OCI-LY7 (cell line): ENCODE measurements around the gene RXRA. TPM values are rescaled to one million over a fixed set of nuclear protein-coding genes. Genes with fewer than 3 reads are reported as not detected.

Source experiments
- BruUV-seq: library from RNA; stranded (reverse); fragments of 400-500 nt; replicated peaks from 2 replicates; lab custom pipeline; 2021; lab: Mats Ljungman, UMichigan
- CTCF ChIA-PET: fragments of 300-600 bp; sonication (Branson Sonifier 250); formaldehyde crosslinking; loops from one replicate; lab custom pipeline; 2022; ENCODE audit warnings: antibody characterized with exemption; ENCODE audit not compliant: unreplicated experiment; lab: Charles Lee
- POLR2A ChIA-PET: fragments of 300-600 bp; sonication (Branson Sonifier 250); formaldehyde crosslinking; loops from one replicate; lab custom pipeline; 2022; ENCODE audit warnings: antibody characterized with exemption; lab: Charles Lee
- DNase-seq: peaks from one replicate; pipeline ENCODE4 v3.0.0-alpha.2; 2015; ENCODE audit warnings: low spot score
- H2AFZ ChIP-seq: fragments of 200-600 bp; sonication (generic), shearing (Covaris generic); 2 replicates; pipeline ENCODE4 v1.6.1; 2014; ENCODE audit warnings: mild to moderate bottlenecking, antibody characterized with exemption, low read length, moderate library complexity
- H3K27ac ChIP-seq: fragments of 200-600 bp; sonication (generic); 2 replicates; pipeline ENCODE4 v1.5.1; 2014; ENCODE audit warnings: mixed run types, low read depth, mild to moderate bottlenecking, moderate library complexity, low read length, inconsistent platforms; ENCODE audit not compliant: poor library complexity, severe bottlenecking
- H3K36me3 ChIP-seq: fragments of 200-600 bp; sonication (generic); 2 replicates; pipeline ENCODE4 v1.6.1; 2014; ENCODE audit warnings: mild to moderate bottlenecking, antibody characterized with exemption, low read length, moderate library complexity, mixed read lengths; ENCODE audit not compliant: insufficient read depth
- H3K4me1 ChIP-seq: fragments of 200-600 bp; sonication (generic); 2 replicates; pipeline ENCODE4 v1.5.1; 2014; ENCODE audit warnings: mild to moderate bottlenecking, low read length; ENCODE audit not compliant: insufficient read depth, poor library complexity, severe bottlenecking
- H3K4me2 ChIP-seq: fragments of 200-600 bp; sonication (generic); 2 replicates; pipeline ENCODE4 v1.6.1; 2014; ENCODE audit warnings: mild to moderate bottlenecking, low read length
- H3K4me3 ChIP-seq: fragments of 200-600 bp; sonication (generic); 2 replicates; pipeline ENCODE4 v1.5.1; 2014; ENCODE audit warnings: mild to moderate bottlenecking, low read depth, low read length; ENCODE audit not compliant: poor library complexity, severe bottlenecking
- H3K79me2 ChIP-seq: fragments of 200-600 bp; sonication (generic); 2 replicates; pipeline ENCODE4 v1.6.1; 2016; ENCODE audit warnings: low read depth, mild to moderate bottlenecking, low read length, moderate library complexity, mixed read lengths; ENCODE audit not compliant: insufficient read depth
- H3K9me2 ChIP-seq: fragments of 200-600 bp; sonication (generic); 2 replicates; pipeline ENCODE4 v1.6.1; 2016; ENCODE audit warnings: mild to moderate bottlenecking, low read length, mixed read lengths; ENCODE audit not compliant: insufficient read depth
- H3K9me3 ChIP-seq: fragments of 200-600 bp; sonication (generic); 2 replicates; pipeline ENCODE4 v1.6.1; 2014; ENCODE audit warnings: mild to moderate bottlenecking, mixed run types, low read length, mixed read lengths
- H4K20me1 ChIP-seq: fragments of 200-600 bp; sonication (generic); 2 replicates; pipeline ENCODE4 v1.6.1; 2014; ENCODE audit warnings: mild to moderate bottlenecking, antibody characterized with exemption, low read length, moderate library complexity, mixed read lengths; ENCODE audit not compliant: insufficient read depth
- EZH2phosphoT487 ChIP-seq: fragments of 200-600 bp; sonication (generic); IDR thresholded peaks from 2 replicates; pipeline ENCODE4 v1.6.1; 2018; ENCODE audit warnings: low read depth, borderline replicate concordance, mild to moderate bottlenecking, mixed run types, antibody characterized with exemption, low read length, moderate library complexity, mixed read lengths
- intact Hi-C: fragments of 100-400 bp; cut with micrococcal nuclease; formaldehyde crosslinking; loops from one replicate; pipeline ENCODE4 v1.10.0; 2022; ENCODE audit not compliant: unreplicated experiment
- total RNA-seq, 2 experiments: library from RNA; depleted of rRNA in 1 of 2; stranded (reverse); fragments of >200 nt in 1 of 2; shearing (Covaris generic) in 1 of 2; gene quantifications; 2 replicates each; pipeline ENCODE4 v1.2.3, GENCODE V29; 2014 to 2022
- TF ChIP-seq, protein P1 (sequence below): fragments of 200-600 bp; sonication (generic); conservative IDR thresholded peaks from 2 replicates; pipeline ENCODE4 v1.5.1; 2014; ENCODE audit warnings: mild to moderate bottlenecking, antibody characterized with exemption, low read length, moderate library complexity, mixed read lengths

RXRA gene
- total RNA-seq, 2 experiments from 2014 or later, result 0.25 to 0.40 TPM

DNA sequence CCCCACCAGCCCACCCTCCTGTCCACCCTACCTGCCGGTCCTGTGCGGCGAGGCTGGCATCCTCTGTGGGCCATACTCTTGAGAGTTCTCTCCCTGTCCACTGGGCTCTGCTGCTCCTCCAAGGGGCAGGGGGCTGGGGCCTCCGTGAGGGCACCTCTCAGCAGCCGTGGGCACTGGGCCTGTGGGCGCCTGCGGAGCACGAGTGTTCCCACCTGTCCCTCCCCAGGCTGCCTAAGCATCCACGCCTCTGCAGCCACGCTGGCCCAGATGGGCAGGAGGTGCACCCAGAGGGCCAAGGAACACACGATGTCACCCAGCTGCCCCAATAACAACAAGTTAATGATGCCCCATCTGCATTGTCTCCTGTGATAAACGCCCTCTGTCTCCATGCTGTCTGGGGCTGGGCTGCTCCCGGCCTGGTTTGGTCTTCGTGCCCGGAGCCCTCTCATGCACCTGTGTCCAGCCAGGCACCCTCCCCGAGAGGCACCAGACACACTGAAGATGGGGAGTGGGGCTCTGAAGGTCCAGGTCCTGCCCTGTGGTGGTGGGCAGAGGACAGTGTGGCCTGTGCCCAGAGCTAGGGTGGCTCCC, 114.5 kb downstream of the RXRA start:
- CTCF ChIA-PET, result no interaction called here
- Histone ChIP-seq H2AFZ (no peak overlapping the region), H3K79me2 (no peaks in the 10 kb centered on the region), H3K9me2 (no peaks in the 10 kb centered on the region), H3K4me1 (peaks cover 3% of the 10 kb centered on the region), H3K36me3 (no peaks in the 10 kb centered on the region), H3K27ac (no peak overlapping the region), H3K9me3 (no peaks in the 10 kb centered on the region), H4K20me1 (no peaks in the 10 kb centered on the region), H3K4me3 (no peak overlapping the region), H3K4me2 (no peak overlapping the region)
- DNase-seq, result no peak
- POLR2A ChIA-PET, result no interaction called here
- intact Hi-C loops, result no loop called here
- no peak for TF ChIP-seq EZH2phosphoT487
- TF ChIP-seq, protein P1, sequence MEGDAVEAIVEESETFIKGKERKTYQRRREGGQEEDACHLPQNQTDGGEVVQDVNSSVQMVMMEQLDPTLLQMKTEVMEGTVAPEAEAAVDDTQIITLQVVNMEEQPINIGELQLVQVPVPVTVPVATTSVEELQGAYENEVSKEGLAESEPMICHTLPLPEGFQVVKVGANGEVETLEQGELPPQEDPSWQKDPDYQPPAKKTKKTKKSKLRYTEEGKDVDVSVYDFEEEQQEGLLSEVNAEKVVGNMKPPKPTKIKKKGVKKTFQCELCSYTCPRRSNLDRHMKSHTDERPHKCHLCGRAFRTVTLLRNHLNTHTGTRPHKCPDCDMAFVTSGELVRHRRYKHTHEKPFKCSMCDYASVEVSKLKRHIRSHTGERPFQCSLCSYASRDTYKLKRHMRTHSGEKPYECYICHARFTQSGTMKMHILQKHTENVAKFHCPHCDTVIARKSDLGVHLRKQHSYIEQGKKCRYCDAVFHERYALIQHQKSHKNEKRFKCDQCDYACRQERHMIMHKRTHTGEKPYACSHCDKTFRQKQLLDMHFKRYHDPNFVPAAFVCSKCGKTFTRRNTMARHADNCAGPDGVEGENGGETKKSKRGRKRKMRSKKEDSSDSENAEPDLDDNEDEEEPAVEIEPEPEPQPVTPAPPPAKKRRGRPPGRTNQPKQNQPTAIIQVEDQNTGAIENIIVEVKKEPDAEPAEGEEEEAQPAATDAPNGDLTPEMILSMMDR, result no peak
- no TSS peak for BruUV-seq

DNA sequence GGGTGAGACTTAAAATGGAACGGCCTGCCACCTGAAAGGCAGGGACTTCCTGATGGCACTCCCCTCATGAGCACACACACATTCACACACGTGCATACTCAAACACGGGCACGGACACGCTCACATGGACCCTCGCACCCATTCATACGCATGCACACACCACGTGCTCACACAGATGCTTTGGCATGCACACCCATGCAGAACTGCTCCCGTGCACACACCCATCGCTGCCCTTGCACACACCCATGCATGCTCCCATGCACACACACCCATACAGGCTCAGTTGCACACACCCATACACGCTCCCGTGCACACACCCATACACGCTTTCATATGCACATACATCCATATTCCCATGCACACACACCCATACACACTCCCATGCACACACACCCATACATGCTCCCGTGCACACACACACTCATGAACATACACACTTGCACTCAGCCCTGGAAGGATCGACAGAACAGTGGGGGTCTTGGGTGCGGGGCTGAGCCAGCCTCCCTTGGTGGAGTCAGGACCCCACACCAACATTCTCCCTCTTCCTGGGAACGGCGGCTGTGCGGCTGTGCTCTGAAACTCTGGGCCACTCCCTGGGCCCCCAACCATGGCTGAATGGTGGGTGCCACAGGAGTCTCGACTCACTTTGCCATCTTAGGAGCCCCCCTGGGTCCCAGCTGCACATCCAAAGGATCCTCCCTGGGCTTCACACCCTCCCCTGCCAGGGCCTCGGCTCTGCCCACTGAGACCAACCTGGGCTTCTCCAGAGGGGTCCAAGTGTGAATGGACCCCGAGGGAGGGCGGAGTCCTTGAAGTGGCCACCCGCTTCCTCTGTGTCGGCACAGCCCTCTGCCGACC, 115.2 kb downstream of the RXRA start:
- Histone ChIP-seq H3K79me2 (no peaks in the 10 kb centered on the region), H3K9me2 (no peaks in the 10 kb centered on the region), H3K4me1 (peaks cover 3% of the 10 kb centered on the region), H3K4me2 (no peak overlapping the region), H3K36me3 (no peaks in the 10 kb centered on the region), H4K20me1 (no peaks in the 10 kb centered on the region), H3K27ac (no peak overlapping the region), H3K9me3 (no peaks in the 10 kb centered on the region), H2AFZ (no peak overlapping the region), H3K4me3 (no peak overlapping the region)
- TF ChIP-seq, protein P1, result no peak
- TF ChIP-seq EZH2phosphoT487, result no peak
- intact Hi-C loops, result no loop called here
- CTCF ChIA-PET, result no interaction called here
- POLR2A ChIA-PET, result no interaction called here
- no peak for DNase-seq
- BruUV-seq, result no TSS peak

DNA sequence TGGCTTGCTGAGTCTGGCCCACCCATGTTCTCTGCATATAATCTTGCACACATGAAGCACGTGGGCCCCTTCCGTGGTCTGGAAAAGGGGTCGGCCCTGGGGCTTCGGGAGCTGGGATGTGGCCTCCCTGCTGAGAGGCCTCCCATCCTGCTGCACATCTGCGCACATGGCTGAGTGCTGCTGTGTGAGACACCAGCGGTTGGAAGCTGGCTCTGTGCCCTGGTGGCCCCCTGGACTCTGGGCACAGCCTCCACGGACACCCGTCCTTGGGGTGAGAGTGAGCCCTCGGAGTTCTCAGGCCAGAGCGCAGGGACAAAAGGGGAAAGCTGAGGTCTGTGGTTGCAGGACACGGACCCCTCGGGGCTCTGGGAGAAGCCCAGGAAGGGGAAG, 115.8 kb downstream of the RXRA start:
- POLR2A ChIA-PET, result no interaction called here
- BruUV-seq, result no TSS peak
- Histone ChIP-seq H4K20me1 (no peaks in the 10 kb centered on the region), H3K79me2 (no peaks in the 10 kb centered on the region), H3K27ac (no peak overlapping the region), H3K4me3 (no peak overlapping the region), H3K9me2 (no peaks in the 10 kb centered on the region), H3K9me3 (no peaks in the 10 kb centered on the region), H3K36me3 (no peaks in the 10 kb centered on the region), H2AFZ (no peak overlapping the region), H3K4me2 (no peak overlapping the region), H3K4me1 (peaks cover 3% of the 10 kb centered on the region)
- DNase-seq, result no peak
- TF ChIP-seq, protein P1, result no peak
- TF ChIP-seq EZH2phosphoT487, result no peak
- CTCF ChIA-PET, result no interaction called here
- intact Hi-C loops, result no loop called here
